HepG2 (cell line): Measurements from ENCODE around the gene CSF1R. TPM values are rescaled to one million over a fixed set of nuclear protein-coding genes. Genes with fewer than 3 reads are reported as not detected.

Experiments used
- ATAC-seq: fragments of 200-7000 bp; cut with Tn5 transposase; 3 replicates; pipeline ENCODE4 v1.9.1; 2020; ENCODE audit warnings: mild to moderate bottlenecking, moderate library complexity
- BruUV-seq: library from RNA; stranded (reverse); fragments of 400-500 nt; replicated peaks from 2 replicates; lab custom pipeline; 2021; lab: Mats Ljungman, UMichigan
- CTCF ChIA-PET: fragments of 300-600 bp; formaldehyde crosslinking; extraction: SDS; loops from one replicate; lab custom pipeline; 2021; ENCODE audit warnings: low total read pairs, inconsistent platforms, low intra/inter-chr PET ratio; lab: Yijun Ruan, JAX
- POLR2A ChIA-PET: fragments of 350-600 bp; sonication (Branson Sonifier 250); formaldehyde crosslinking; loops from one replicate; lab custom pipeline; 2020; ENCODE audit warnings: antibody characterized with exemption, inconsistent platforms; lab: Yijun Ruan, JAX
- DNase-seq: peaks from one replicate; pipeline ENCODE4 v3.0.0-alpha.2; 2015; ENCODE audit warnings: low spot score
- FAIRE-seq: peaks from 3 replicates; lab custom pipeline; 2011; peaks lifted over from hg19 to GRCh38; lab: Jason Lieb, UNC
- H2AFZ ChIP-seq: one replicate; pipeline ENCODE4 v1.6.1; 2011; ENCODE audit warnings: low read length, inconsistent platforms
- H3K27ac ChIP-seq: fragments of 300-600 bp; 3 replicates; pipeline ENCODE4 v1.8.0; 2011; ENCODE audit warnings: mixed run types, mild to moderate bottlenecking, mixed read lengths, low read length, inconsistent platforms; ENCODE audit not compliant: insufficient read depth; ENCODE audit errors: extremely low read length
- H3K27me3 ChIP-seq, 2 experiments: fragments of 200-600 bp in 1 of 2; 2 replicates in 1 of 2; 3 replicates in 1 of 2; pipeline versions ENCODE4 v1.6.0 to v1.8.0; 2011; ENCODE audit warnings: low read length in 2 of 2, mild to moderate bottlenecking in 2 of 2, moderate library complexity in 2 of 2, inconsistent platforms in 1 of 2; ENCODE audit not compliant: insufficient read depth in 2 of 2, control insufficient read depth in 1 of 2
- H3K36me3 ChIP-seq, 2 experiments: fragments of 200-600 bp in 1 of 2; replicated peaks in 1 of 2; 2 replicates in 1 of 2; 3 replicates in 1 of 2; pipeline versions ENCODE4 v1.5.1 to v1.8.0; 2011; ENCODE audit warnings: low read length in 2 of 2, inconsistent platforms in 1 of 2; ENCODE audit not compliant: insufficient read depth in 2 of 2, control insufficient read depth in 1 of 2
- H3K4me1 ChIP-seq: 2 replicates; pipeline ENCODE4 v1.5.1; 2012; ENCODE audit warnings: low read length, inconsistent platforms; ENCODE audit not compliant: insufficient read depth
- H3K4me2 ChIP-seq: 2 replicates; pipeline ENCODE4 v1.6.0; 2011; ENCODE audit warnings: low read depth, low read length, inconsistent platforms
- H3K4me3 ChIP-seq, 3 experiments: fragments of 200-600 bp in 1 of 3; sonication (generic), shearing (Covaris generic) in 1 of 3; replicated peaks in 1 of 3; 2 replicates each; pipeline ENCODE4 v1.5.1; 2011 to 2016; ENCODE audit warnings: low read length in 3 of 3, inconsistent platforms in 2 of 3, low read depth in 2 of 3, mild to moderate bottlenecking in 2 of 3, control low read depth in 1 of 3, mixed read lengths in 1 of 3; ENCODE audit not compliant: insufficient read depth in 1 of 3
- H3K79me2 ChIP-seq: one replicate; pipeline ENCODE4 v1.6.1; 2011; ENCODE audit warnings: low read length, inconsistent platforms; ENCODE audit not compliant: insufficient read depth
- H3K9ac ChIP-seq: 2 replicates; pipeline ENCODE4 v1.6.0; 2011; ENCODE audit warnings: mild to moderate bottlenecking, low read depth, low read length, inconsistent platforms; ENCODE audit not compliant: insufficient read depth
- H3K9me3 ChIP-seq: 2 replicates; pipeline ENCODE4 v1.5.1; 2012; ENCODE audit warnings: mild to moderate bottlenecking, low read length
- H4K20me1 ChIP-seq: 2 replicates; pipeline ENCODE4 v1.6.0; 2011; ENCODE audit warnings: inconsistent platforms, mild to moderate bottlenecking, low read length, moderate library complexity; ENCODE audit not compliant: insufficient read depth
- GFI1 ChIP-seq: sonication (generic); formaldehyde crosslinking; IDR thresholded peaks from 2 replicates; pipeline ENCODE4 v1.5.0; 2020; ENCODE audit warnings: missing genetic modification reagents, mild to moderate bottlenecking, borderline replicate concordance
- HBP1 ChIP-seq: IDR thresholded peaks from 2 replicates; pipeline ENCODE4 v1.6.1; 2016; ENCODE audit warnings: low read depth, control low read depth
- MAFF ChIP-seq: IDR thresholded peaks from 2 replicates; pipeline ENCODE4 v1.6.1; 2011; ENCODE audit warnings: low read depth, low read length, improper control_type of control experiment
- NFE2L2 ChIP-seq: fragments of 150-350 bp; IDR thresholded peaks from 2 replicates; pipeline ENCODE4 v1.6.1; 2014; ENCODE audit warnings: low read length
- PBX3 ChIP-seq: sonication (generic); formaldehyde crosslinking; IDR thresholded peaks from 2 replicates; pipeline ENCODE4 v1.8.1; 2023; ENCODE audit warnings: missing genetic modification reagents, inconsistent platforms, borderline replicate concordance
- SMAD9 ChIP-seq: sonication (generic); formaldehyde crosslinking; IDR thresholded peaks from 2 replicates; pipeline ENCODE4 v1.5.1; 2020; ENCODE audit warnings: mild to moderate bottlenecking, missing genetic modification reagents
- SMYD3 ChIP-seq: sonication (generic); formaldehyde crosslinking; IDR thresholded peaks from 2 replicates; pipeline ENCODE4 v1.8.1; 2023; ENCODE audit warnings: mild to moderate bottlenecking, missing genetic modification reagents
- TRAFD1 ChIP-seq: sonication (generic); formaldehyde crosslinking; IDR thresholded peaks from 2 replicates; pipeline ENCODE4 v1.5.1; 2020; ENCODE audit warnings: missing genetic modification reagents, mild to moderate bottlenecking, borderline replicate concordance
- WIZ ChIP-seq: sonication (generic); formaldehyde crosslinking; IDR thresholded peaks from 2 replicates; pipeline ENCODE4 v1.5.1; 2020; ENCODE audit warnings: mild to moderate bottlenecking, missing genetic modification reagents
- ZBTB43 ChIP-seq: sonication (generic); formaldehyde crosslinking; conservative IDR thresholded peaks from 2 replicates; pipeline ENCODE4 v1.4.0; 2020; ENCODE audit warnings: missing genetic modification reagents
- ZNF543 ChIP-seq: sonication (generic); formaldehyde crosslinking; IDR thresholded peaks from 2 replicates; pipeline ENCODE4 v1.4.0; 2020; ENCODE audit warnings: mild to moderate bottlenecking, missing genetic modification reagents
- ZNF776 ChIP-seq: sonication (generic); formaldehyde crosslinking; IDR thresholded peaks from 2 replicates; pipeline ENCODE4 v1.4.0; 2020; ENCODE audit warnings: mild to moderate bottlenecking, missing genetic modification reagents
- WGBS: methylation state at CpG from one replicate; pipeline ENCODE4 v1.1.6; 2017; ENCODE audit warnings: low lambda C conversion rate; 5-methylcytosine and 5-hydroxymethylcytosine counted together
- in situ Hi-C: cut with HindIII; loops from 2 replicates; pipeline ENCODE4 v1.10.0; 2017; ENCODE audit warnings: low pct_unique_long_range_greater_than_20kb; ENCODE audit not compliant: extremely low pct_ligation_motif_present
- intact Hi-C: fragments of 100-400 bp; cut with micrococcal nuclease; formaldehyde crosslinking; loops from one replicate; pipeline ENCODE4 v1.10.0; 2022; ENCODE audit not compliant: unreplicated experiment
- polyA plus RNA-seq, 8 experiments: library from polyadenylated mRNA; depleted of rRNA in 3 of 8; stranded (reverse) in 7 of 8; unstranded in 1 of 8; fragments of >200 nt; fragmentation: Illumina TruSeq in 4 of 8; extraction: Trizol in 4 of 8; gene quantifications; 2 replicates each; pipeline versions ENCODE4 v1.2.1 to v1.2.3, GENCODE V29; 2011 to 2016; ENCODE audit warnings: low read depth in 4 of 8, missing spikeins in 1 of 8, mixed read lengths in 1 of 8; ENCODE audit not compliant: insufficient read depth in 1 of 8
- total RNA-seq, 5 experiments: library from RNA; depleted of rRNA; stranded (reverse); fragments of >200 nt; fragmentation: Illumina TruSeq; extraction: Trizol; gene quantifications; 2 replicates each; pipeline ENCODE4 v1.2.3, GENCODE V29; 2016; ENCODE audit warnings: low read depth in 1 of 5

Gene CSF1R
- total and polyA plus RNA-seq, 2 of the 13 experiments (the other 11 are each of a cell fraction or from before 2014, with no cell fraction given), result 0.01 TPM; not detected in 1

- no peak overlapping the region for H2AFZ ChIP-seq
- H3K9me3 ChIP-seq, result 0 out of 2 replicates have a peak, but pooled peaks cover under 1% of the 10 kb centered on the region
- BruUV-seq, result no TSS peak
- intact Hi-C loops, result no loop called here
- CTCF ChIA-PET, result no interaction called here
- peaks cover 5% of the 10 kb centered on the region for H3K79me2 ChIP-seq
- H3K9ac ChIP-seq, result no peak overlapping the region
- no peaks in the 10 kb centered on the region for H3K4me1 ChIP-seq
- no peaks in the 10 kb centered on the region for H4K20me1 ChIP-seq
- no peak overlapping the region for H3K4me2 ChIP-seq
- ATAC-seq (no peak), DNase-seq (no peak), FAIRE-seq (no peak)
- TF ChIP-seq ZNF543 (CRISPR knock-in tag) (no peak), SMAD9 (CRISPR knock-in tag) (no peak), ZBTB43 (no peak), GFI1 (CRISPR knock-in tag) (no peak), SMYD3 (no peak), NFE2L2 (no peak)
- POLR2A ChIA-PET, result interaction anchor here (0.6 to 2.1 kb wide), 3 partner anchors 9 to 18 kb away, joined by 3 to 4 read pairs (median 3); partner anchors contain the start of genes HMGXB3 and TIGD6
- H3K27me3 ChIP-seq, result no peaks in the 10 kb centered on the region
- no peak overlapping the region for H3K27ac ChIP-seq
- H3K36me3 ChIP-seq, result peaks cover 37 to 83% of the 10 kb centered on the region in 2 experiments
- H3K4me3 ChIP-seq, result no peak overlapping the region
- 94% methylated on average over 6 of the region's 6 CpGs for WGBS
- in situ Hi-C loops, result no loop called here
Observed at GRCh38 chr5:150009671-150010387, 76.5 kb downstream of the CSF1R start.

GRCh38 chr5:150007050-150007449, 79.3 kb downstream of the CSF1R start:
- H3K4me3 ChIP-seq, result no peak overlapping the region
- H3K4me2 ChIP-seq, result no peak overlapping the region
- ChIA-PET POLR2A (interaction anchor here (1.2 kb wide), 1 partner anchor 15 kb away, joined by 3 read pairs; no protein-coding TSS in a partner anchor), CTCF (no interaction called here)
- BruUV-seq, result no TSS peak
- H3K4me1 ChIP-seq, result peaks cover 12% of the 10 kb centered on the region
- H4K20me1 ChIP-seq, result peaks cover 5% of the 10 kb centered on the region; the same call in 1 of the 2 replicates
- ATAC-seq (no peak), FAIRE-seq (no peak), DNase-seq (no peak)
- H3K27me3 ChIP-seq, result no peaks in the 10 kb centered on the region
- H3K79me2 ChIP-seq, result peaks cover 31% of the 10 kb centered on the region
- in situ Hi-C loops, result no loop called here
- peaks cover 25 to 57% of the 10 kb centered on the region in 2 experiments for H3K36me3 ChIP-seq
- no peaks in the 10 kb centered on the region for H3K9me3 ChIP-seq
- no peak overlapping the region for H2AFZ ChIP-seq
- intact Hi-C loops, result no loop called here
- no peak overlapping the region for H3K9ac ChIP-seq
- H3K27ac ChIP-seq, result no peak overlapping the region
- TF ChIP-seq HBP1 (CRISPR knock-in tag), result no peak
- TF ChIP-seq ZNF776 (CRISPR knock-in tag), result no peak
- no peak for TF ChIP-seq PBX3 (CRISPR knock-in tag)
- TF ChIP-seq TRAFD1 (CRISPR knock-in tag), result no peak
- peak; percentile 71 for TF ChIP-seq MAFF
- no peak for TF ChIP-seq WIZ
